HG02571 (cell line): ENCODE results near the gene RASEF.

Experiments used
- ATAC-seq: cut with Tn5 transposase; IDR thresholded peaks from one replicate; pipeline ENCODE4 v1.9.1; 2021; ENCODE audit warnings: mild to moderate bottlenecking, moderate library complexity; ENCODE audit not compliant: unreplicated experiment

Gene RASEF

GRCh38 chr9:83059417-83059816 is 3.5 kb downstream of the RASEF start:
- ATAC-seq: no peak

- no peak for ATAC-seq
These were observed 6.0 kb downstream of the RASEF start for GRCh38 chr9:83056911-83057310.

DNA sequence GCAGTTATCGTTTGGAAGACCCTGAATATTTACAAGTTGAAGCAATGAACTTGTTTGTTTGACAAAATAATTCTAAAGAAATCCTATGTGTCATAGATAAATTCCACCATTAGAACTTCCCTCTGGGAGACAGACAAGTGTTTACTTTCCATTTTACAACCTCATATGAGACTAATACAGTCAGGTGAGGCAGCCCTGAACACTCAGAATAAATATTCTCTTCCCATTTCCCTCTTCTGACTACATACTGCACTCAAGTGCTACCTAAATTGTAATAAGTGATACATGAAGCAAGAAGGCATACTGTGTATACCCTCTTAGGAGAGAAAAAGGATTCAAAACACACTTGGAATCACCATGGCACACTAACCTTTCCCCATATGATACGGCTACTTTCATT is 6.8 kb downstream of the RASEF start:
- ATAC-seq: no peak

DNA sequence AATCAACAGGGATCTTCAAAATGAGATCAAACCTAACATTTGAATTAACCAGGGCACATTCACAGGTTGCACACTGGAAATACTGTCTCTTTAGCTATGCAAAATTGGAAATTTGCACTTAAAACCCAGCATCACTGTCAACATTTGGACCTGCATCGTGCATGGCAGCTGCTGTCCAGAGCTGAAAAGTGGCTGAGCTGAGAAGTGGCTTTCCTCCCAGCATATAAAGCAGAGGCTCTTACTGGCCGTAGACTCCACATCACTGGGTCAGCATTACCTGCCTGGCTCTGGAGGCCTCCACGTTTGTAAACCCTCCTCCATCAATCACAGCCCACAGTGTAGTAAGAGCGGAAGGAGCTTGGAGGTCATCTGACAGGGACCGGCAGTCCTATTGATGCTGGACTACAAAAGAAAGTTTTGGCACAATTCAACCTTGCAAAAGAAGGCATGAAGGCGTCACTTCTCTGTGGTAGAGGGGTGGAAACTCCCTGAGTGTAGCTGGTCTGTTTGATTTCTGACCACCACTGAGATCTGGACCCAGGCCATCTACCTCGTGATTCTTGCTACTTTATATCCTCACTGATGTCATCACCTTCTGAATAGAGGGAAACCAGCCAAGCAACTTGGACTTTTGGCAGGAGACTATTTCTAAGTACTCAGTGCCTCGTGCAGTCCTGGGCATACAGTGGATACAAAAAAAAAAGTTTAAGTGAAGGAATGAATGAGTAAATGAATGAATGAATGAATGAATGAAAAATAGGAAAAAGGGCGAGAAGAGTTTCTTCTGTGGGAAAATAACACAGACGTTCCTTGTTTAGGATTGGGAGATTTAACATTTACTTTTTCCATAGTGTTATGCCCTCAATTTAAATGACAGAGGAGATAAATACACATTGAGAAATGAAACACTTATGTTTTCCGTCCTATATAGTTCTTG is 14.8 kb downstream of the RASEF start:
- ATAC-seq: no peak

DNA sequence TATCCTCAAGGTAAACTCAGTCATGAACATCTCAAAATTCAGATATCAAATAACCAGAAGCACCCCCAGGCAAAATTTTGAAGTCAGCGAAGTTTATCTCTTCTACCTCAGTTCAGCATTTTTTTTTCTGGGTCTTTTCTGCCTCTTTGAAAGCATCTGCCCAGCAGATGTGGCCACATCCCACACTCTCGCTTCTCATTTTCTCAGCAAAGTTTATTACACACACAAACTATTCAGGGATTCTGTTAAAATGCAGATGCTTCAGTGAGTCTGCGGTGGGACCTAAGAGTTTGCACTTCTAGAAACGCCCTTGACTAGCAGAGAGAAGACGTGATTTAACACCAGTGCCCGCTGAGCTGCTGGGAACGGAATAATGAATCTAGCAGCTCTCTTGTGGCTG is 19.3 kb downstream of the RASEF start:
- ATAC-seq: no peak

DNA sequence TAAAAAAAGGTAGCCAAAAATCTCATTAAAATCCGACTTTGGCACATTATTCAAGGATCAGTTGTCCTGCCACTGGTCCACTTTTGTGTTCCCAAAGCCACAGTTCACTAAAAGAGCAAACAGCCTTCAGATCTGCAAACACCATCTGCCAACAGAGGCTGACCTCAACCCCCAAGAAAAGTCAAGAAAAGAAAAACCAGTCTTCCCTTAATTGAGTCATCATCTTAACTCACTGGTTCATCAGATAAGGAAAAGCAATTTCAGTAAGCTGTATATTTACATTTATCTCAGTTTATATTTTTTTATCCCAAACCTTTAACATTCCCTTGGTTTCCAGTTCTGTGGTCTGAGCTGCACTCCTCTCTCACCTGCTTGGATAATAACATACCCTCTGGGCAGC is 21.2 kb downstream of the RASEF start:
- no peak for ATAC-seq

GRCh38 chr9:83039303-83039702 is 23.6 kb downstream of the RASEF start:
- ATAC-seq: no peak

- ATAC-seq: no peak
These were observed 26.9 kb downstream of the RASEF start for GRCh38 chr9:83036043-83036442.

GRCh38 chr9:83035143-83035542 is 27.8 kb downstream of the RASEF start:
- no peak for ATAC-seq

DNA sequence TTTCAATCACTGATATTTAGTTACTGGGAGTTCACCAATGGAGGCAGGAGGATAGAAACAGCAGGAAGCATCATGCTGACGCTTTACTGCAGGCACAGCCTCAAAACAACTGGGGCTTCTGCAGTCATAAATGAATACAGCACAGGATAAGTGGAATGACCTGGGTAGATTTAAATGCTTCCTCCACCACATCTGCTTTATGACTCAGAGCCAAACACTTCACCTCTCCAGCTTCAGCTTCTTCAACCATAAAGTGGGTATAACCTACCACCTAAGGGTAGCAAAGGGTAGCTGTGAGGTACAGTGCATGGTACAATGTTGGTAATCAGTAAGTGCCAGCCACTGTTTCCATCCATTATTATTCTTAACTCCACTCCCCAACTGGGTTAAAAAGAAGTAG is 28.4 kb downstream of the RASEF start:
- no peak for ATAC-seq

DNA sequence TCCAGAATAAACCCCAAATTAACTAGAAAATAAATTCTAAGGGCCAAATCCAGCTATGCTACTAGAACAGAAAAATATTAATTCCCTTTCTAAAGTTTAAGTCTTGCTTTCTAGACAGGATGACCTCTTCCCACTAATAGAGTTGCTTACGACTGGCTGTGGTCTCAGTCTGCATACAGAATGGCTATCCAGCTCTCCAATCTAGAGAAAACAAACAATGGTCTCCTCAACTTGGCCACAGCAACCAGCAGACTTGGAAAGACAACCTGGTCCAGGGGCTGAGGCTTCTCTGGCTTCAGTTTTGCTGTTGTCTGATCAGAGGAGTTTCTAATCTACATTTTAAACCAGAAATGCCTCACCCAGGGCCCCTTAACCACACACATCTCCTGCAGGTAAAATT is 28.9 kb downstream of the RASEF start:
- no peak for ATAC-seq

DNA sequence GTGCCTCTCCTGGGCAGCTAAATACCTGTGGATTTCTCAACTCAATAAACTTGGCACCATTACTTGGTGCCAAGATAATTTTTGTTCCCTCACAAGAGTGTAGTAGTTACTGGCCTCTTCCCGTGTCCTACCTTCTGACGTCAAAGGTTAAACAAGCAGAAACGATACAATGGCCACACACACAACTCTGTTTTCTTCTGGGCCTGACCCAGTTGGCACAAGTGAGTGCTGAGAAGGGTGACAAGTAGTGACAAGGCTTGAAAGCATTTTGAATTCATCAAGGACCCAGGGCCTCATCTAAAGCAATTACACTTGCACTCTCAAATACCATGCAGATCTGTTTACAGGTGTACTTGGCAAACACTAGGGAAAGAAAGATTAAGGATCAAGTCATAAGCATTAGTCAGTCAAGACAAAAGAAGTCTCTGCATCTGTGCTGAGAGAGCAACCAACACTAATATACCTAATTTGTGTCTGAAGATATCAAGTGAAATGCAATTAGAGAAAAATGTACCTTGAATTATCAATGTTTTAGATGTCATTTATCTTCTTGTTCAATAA is 30.8 kb downstream of the RASEF start:
- ATAC-seq: no peak

- no peak for ATAC-seq
These were observed 32.4 kb downstream of the RASEF start for GRCh38 chr9:83030391-83031107.

- ATAC-seq: no peak
These were observed 33.3 kb downstream of the RASEF start for GRCh38 chr9:83029531-83030137.

GRCh38 chr9:83027153-83027891 is 35.6 kb downstream of the RASEF start:
- ATAC-seq: no peak

GRCh38 chr9:83024506-83025125 is 38.3 kb downstream of the RASEF start:
- no peak for ATAC-seq

GRCh38 chr9:83023151-83023550 is 39.8 kb downstream of the RASEF start:
- ATAC-seq: no peak

- no peak for ATAC-seq
These were observed 42.1 kb downstream of the RASEF start for GRCh38 chr9:83020864-83021263.

DNA sequence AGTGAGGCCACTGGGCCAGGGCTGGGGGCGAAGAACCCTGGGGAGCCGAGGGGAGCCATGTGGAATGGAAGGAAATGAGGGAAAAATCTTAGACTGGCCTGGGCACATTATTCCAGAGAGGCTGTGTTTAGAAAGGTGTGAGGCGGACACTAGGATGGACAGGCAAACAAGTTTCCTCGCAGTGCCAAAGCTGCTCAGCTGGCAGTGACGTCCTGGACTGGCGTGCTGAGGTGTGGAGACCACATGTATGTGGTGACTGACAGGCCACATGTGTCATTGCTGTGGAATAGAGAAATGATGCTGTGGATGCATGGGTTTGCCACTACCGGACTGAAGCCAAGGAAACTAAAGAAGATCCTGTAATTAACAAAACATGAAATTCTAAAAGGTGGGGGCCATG is 42.6 kb downstream of the RASEF start:
- ATAC-seq: no peak

GRCh38 chr9:83019246-83019645 is 43.7 kb downstream of the RASEF start:
- ATAC-seq: no peak
